GM21825 (cell line): Measurements from ENCODE around the gene SUN5.

Experiments
- ATAC-seq: cut with Tn5 transposase; IDR thresholded peaks from one replicate; pipeline ENCODE4 v1.9.1; 2021; ENCODE audit warnings: mild to moderate bottlenecking, moderate library complexity; ENCODE audit not compliant: unreplicated experiment

The SUN5 gene

DNA sequence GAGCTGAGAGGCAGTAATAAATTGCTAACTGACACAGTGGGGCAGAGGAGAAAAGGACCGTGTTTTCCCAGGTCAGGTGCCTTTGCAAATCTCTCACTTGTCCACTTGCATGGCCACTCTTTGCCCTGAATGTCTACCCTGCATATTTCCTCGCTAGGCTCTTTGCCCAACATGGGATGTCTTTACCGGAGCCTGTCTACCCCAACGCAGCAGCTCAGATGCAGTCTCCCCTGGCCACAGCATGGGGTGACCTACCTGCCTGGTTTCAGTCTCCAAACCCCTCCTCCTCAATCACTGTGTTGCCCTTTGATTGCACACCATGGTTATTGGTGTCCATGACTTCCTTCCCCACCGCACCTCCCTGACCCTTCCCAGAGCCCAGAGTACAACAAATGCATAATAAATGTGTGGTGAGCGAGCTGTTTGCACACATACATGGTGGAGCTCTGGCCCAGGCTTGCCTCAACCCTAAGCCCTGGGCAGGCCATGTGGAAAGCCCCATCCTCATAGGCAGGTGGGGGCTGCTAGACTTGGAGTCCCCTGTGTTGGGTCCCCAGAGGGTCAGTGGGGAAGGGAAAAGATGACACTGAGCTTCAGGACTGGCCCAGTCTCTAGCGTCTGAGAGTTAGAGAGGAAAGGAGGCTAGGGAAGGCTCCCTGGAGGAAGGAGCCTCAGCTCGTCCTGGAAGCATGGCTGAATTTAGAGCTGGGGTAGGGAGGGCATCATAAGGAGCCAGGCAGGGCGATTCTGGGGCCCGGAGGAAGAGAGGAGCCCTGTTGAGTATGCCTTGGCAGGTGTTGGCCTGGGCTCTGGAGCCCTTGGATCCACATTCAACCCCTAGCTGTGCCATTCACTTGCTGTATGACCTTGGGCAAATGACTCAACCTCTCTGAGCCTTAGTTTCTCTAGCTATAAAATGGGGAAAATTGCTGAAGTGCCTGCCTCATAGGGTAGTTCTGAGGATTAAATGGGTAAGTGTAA is 22.8 kb upstream of the SUN5 start:
- ATAC-seq, result no peak

DNA sequence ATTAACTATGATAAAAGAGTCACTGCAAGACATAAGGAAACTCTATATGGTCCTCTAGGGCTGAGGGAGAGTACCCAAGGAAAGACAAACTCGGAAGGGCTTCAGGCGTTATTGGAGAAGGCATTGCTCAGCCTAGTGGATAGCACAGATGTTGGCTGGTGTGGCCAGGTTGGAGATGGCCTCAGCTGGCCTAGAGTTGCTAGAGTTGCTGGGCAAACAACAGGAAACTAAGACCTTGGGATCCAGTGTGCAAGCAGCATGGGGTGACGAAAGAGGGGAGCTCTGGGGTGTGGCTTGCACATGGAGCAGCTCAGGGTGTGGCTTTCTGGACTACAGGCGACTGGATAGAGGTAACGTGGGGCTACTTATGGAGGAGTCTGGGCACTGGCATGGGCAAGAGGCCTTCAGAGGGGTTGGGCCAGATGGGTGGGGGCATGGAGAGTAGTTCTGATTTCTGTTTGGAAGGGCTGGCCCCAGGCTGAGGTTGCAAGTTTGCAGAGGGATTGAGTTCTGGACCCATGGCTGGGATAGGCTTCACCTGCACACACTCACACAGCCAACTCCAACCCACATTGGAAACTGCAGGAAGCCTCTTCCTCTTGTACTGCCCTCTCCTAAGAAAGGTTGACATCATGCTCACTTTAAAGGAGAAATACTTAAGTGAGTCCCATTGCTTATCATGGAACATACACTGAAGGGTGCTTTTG is 22.0 kb upstream of the SUN5 start:
- no peak for ATAC-seq

DNA sequence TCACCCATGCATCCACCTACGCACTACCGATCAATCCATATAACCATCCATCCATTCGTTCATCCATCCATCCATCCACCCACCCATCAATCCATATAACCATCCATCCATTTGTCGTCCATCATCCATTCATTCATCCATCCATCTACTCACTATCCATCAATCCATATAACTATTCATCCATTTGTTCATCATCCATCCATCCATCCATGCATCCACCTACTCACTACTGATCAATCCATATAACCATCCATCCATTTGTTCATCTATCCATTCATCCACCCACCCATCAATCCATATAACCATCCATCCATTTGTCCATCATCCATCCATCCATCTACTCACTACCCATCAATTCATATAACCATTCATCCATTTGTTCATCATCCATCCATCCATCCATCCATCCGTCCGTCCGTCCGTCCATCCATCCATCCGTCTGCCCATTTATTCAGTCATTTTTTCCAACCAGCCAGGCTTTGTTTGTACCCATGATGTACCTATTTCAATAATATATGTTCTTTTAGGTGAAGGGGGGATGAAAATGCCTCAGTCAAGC is 21.2 kb upstream of the SUN5 start:
- no peak for ATAC-seq

DNA sequence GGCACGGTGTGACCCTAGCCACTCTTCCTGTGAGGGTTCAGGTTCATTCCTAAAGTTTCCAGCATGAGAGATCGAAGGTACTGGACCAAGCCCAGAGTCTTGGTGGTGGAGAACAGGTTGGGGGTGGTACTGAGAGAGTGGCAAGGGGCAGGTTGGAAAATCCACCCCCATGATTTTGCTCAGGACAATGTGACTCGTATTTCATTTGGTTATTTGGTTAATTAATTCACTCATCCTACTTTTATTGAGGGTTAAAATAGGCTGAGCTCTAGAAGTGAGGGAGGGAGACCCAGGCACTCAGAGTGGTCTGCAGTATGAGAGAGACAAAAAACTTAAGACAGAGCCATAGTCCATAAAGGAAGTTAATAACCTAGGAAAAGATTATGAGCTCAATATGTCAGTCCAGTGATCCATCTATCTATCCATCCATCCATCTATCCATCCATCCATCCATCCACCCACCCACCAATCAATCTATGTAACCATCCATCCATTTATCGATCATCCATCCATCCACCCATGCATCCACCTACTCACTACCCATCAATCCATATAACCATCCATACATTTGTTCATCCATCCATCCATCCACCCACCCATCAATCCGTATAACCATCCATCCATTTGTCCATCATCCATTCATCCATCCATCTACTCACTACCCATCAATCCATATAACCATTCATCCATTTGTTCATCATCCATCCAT is 20.5 kb upstream of the SUN5 start:
- ATAC-seq, result no peak

DNA sequence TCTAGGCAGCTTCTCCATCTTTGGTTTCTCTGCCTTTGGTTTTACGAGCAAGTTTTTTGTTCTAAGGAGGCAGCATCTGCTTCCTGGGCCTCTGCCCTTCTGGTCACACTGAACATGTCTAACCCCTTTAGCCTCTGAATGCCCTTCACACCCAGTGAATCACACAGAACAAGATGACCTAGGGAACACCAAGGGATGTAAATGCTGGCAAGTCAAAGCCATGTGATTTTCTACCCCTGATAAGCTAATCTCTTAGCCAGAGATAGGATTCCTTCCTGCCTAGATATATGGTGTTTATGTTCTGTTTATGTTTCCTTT is 20.0 kb upstream of the SUN5 start:
- ATAC-seq, result no peak

DNA sequence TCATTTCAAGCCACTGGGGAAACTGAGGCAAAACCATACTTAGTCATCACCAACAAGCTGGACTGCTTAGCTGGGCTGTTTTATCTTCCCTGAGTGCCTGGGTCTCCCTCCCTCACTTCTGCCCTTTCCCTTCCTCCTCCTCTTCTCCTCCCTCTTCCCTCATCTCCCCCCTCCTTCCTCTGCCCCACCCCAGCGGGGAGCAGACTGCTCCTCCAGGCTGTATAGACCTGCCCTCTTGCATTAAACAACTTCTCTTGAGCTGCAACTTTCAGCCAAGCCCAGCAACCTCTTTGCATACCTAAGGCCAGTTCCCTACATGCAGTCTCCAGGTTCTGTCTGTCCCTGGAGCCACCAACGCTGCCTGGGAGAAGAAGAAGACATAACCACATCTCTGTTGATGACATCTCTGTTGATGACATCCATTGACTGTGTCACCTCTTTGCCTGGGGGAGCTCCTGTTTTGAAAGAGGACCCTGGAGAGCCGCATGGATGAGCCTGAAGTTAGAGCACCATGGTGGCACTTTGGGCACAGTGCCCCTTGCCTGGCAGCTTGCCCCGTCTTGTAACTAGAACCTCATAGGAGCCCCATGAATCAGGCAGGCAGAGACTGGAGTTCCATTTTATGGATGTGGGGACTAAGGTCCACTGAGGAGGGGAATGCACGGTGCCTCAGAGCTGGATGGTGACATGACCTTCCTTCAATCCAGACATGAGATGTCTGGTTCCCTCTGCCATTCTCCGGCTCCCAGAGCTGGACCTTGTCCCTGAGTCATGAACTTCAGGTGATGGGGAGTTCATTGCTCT is 19.4 kb upstream of the SUN5 start:
- ATAC-seq, result no peak

DNA sequence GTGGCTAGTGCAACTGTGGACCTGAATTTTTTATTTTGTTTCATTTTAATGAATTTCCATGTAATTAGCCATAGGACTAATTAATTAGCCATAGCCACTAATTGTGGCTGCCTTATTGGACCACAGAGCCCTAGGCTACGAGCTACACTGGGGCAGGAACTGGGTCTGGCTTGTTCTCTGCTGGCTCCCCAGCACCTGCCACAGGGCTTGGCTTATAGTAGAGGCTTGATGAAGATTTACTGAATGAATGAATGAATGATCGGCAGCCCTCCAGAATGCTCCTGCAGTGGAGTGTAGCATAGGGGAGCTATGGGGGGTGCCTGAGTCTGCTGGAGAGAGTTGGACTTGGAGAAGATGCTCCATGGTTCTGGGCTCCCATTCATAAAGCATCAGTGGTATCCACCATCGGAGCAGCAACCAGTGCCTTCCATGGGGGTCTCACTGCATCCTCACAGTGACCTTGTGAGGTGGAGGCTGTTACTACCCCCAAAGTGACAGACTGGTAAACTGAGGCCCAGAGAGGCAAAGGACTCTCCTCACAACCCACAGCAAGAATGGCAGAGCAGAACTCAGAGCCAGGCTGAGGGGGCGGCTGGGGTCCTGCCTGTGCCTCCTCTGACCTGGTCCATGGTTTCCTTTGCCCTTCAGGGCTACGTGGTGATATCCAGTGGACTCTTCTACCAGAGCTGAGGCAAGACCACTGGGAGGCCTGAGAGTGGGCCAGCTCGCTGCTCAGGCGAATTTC is 18.6 kb upstream of the SUN5 start:
- ATAC-seq, result no peak

DNA sequence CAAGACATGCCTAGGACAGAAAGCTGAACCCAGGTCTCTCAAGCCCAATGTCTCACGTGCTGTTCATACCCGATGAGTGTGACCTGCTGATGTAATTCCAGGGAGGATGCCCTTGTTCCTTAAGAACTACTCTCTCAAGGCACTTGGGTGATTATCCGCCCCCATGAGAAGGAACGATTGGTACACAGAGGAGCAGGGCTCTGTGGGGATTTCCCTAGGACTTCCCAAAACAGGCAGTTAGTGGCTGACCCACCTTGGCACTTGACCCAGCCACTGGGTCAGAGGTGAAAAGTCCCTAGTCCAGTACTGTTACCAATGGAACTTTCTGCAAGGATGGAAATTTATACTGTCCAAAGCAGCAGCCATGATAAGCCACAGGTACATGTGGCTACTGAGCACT is 18.1 kb upstream of the SUN5 start:
- ATAC-seq, result no peak

DNA sequence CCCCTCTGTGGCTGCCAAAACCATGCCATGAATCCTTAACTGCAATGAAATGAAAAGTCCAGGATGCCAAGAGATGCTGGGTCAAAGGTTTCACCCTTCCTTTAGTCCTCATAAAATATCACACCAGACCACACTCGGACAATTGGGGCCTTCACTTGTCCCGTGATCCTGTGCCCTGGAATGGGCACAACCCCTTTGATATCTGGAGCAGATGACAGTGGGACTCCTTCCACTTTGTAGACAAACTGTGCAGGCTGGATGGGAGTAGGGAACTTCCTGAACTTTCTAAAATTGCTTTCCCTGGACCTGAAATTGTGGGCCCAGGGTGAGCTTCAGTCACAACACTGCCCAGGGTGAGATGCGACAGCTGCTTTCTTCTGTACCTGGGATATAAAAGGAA is 17.6 kb upstream of the SUN5 start:
- no peak for ATAC-seq

DNA sequence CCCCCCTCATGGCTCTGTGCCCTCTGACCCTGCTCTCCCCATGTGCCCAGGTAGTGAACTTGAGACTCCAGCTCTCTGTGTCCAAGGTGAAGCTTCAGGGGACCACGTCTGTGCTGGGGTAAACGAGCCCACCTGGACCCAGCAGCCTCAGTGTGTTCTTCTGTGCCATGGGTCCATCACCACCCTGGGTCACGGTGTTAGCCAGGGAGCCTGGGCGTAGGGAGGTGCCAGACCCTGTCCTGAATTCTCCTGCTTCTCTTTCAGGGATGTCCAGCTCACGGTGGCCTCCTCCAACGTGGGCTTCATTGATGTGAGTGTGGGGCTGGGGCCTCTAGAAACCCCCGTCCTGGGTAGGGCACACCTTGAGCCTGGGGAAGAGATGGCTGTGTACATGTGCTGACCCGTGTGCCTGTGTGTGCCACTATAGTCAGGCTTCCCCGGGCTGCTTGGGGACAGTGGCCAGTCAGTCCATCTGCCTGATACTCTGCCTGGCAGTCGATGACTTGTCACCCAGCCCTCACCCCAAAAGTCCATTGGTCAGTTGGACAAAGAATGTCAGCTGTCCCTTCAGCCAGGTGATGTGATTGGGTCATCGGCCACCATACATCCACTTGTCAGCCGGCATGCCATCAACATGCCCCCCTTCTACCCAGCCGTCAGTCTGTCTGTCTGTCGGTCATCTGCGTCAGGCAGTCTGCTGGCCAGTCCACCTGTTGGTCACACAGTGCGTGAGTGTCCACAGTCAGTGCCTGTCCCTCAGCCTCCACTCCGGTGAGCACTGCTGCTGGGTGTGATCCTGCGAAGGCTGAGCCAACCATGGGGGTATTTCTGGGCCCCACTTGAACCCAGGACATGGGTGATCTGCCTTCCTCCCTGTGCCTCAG is 16.3 kb upstream of the SUN5 start:
- no peak for ATAC-seq

DNA sequence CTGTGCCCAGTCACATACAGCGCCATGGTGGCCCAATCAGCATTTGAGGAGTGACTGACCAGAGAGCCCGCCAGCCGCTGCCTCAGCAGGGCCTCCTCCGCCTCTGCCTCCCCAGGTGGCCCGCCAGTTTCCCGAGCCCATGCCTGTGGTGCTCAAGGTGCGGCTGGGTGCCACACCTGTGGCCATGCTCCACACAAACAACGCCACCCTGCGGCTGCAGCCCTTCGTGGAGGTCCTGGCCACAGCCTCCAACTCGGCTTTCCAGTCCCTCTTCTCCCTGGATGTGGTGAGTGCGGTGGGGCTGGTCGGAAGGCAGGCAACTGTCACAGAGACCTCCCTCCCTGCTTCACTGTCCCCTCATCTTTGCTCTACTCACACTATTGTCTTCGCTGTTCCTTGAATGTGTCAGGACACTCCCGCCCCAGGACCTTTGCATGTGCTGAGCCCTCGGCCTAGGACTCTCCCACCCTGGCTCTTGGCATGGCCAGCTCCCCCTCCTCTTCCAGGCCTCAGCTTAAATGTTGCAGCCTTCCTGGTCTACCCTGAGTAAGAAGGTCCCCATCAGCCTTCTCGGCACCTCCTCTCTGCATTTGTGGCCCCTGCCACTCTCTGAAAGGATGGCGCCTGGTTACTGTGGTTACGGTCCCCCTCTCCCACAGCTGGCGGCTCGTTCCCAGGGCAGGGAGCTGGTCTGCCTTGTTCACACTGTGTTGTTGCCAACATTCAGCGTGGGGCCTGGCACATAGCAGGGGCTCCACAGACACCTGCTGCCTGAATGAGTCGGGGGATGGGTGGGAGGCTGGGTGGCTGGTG is 15.4 kb upstream of the SUN5 start:
- ATAC-seq, result no peak

DNA sequence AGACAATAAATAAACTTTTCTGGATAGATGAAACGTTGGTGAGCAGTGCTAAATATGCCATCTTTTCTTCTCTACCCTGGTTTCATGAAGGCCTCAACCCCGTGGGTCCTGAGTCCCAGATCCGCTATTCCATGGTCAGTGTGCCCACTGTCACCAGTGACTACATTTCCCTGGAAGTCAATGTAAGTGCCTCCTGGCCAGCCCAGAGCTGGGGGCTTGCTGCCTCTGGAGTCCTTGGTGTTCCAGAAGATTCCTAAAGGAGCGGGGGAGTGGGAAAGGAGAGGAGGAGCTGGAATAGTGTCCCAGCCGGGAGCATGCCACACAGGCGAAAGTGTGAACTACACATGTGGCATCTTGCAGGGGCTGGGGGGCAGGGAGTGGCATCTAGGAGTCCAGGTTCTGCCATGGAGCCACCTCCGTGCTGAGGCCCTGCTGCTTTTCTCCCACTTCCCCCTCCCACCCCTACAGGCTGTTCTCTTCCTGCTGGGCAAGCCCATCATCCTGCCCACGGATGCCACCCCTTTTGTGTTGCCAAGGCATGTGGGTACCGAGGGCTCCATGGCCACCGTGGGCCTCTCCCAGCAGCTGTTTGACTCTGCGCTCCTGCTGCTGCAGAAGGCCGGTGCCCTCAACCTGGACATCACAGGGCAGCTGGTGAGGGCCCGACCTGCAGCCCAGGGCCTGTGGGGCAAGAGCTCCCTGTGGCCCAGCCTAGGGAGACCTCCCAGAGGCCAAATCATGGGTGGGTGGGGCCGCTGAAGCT is 14.1 kb upstream of the SUN5 start:
- no peak for ATAC-seq

DNA sequence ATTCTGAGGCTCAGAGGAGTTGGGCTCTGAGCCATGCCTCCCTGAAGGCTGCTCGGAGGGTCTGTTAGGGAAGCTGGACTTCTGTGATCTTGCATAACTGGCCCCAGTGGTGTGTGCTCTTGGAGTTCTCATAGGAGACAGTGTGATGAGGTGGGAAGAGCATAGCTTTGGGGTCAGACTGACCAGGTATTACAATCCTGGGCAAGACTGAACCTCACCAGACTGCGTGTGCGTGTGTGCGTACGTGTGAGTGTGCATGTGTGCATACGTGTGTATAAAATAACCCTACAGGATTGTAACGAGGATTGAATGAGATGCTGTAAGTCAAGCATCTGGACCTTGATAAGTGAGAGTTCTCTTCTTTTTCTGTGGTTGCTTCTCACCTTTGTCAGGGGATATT is 13.3 kb upstream of the SUN5 start:
- ATAC-seq, result no peak

DNA sequence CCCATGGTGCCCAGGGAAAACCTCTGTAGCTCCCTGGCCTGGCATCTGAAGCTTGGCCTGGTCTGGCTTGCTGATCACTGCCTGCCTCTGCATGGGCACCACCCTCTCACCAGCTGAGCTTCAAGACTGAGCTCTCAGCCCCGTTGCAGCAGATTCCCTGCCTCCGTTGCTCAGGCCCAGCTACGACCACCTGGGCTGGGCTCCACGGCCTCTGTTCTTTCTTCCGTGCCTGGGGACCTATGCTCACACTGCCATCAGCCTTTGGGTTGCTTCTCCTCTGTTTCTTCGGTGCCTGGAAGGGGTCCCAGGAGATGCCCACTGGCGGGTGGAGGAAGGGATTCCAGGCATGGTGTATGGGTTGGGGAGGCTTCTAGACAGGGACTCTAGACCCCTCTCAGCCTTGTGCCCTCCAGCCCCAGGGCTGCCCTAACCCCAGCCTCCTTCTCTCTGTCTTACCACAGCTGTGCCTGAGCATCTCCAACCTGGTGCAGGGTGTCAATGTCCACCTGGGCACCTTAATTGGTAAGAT is 12.4 kb upstream of the SUN5 start:
- no peak for ATAC-seq

DNA sequence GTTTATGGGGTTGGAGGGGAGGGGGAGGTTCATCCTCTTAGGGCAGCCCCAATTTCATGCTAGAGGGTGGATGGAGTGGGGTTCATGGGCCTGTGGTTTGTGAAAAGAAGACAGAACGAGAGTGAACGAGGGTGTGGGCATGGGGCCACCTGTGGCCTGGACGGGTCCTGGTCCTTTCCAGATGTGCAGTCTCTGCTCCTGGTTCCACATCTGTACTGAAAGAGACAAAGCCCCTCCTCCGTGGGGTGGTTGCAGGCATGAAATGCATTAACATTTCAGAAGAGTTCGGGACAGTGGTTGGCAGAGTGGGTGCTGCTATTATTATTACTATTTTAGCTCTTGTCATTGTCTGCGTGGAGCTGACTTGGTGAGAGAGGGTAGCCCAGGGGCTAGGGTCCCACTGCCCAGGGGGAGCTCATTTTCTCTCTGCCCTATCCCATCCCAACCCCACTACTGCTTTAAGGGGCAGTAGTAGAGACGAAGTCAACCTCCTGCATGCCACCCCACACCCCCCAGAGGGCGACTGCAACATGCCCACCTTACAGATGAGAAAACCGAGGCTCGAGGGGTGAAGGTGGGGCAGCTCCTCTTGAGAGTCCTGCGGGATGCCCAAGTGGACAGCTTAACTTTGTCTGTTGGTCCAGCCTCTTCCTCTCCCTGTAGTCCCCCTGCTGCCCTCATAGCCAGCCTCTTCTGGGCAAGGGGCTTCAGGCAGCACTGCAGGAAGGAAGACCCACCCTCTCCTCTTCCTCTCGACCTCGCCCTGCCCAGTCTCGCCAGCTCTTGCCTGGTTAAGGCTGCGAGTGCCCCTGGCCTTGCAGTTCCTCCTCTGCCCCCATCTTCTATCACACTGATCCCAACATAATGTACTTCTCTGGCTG is 11.7 kb upstream of the SUN5 start:
- ATAC-seq, result no peak

DNA sequence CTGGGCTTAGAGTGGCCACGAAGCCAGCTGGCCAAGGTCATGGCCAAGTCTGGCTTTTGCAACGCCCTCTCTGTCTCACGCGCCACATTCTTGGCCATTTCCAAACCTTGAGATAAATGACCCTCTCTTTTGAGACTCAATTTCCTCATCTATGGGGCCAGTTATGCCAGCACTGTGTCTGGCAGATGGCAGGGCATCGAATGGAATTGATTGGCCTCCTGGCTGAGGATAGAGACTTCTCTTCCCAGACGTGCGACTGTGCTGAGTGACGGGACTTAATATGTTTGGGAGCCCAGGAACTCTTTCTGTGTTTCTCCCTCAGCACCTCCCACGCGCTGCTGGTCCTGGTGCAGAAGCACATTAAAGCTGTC is 10.9 kb upstream of the SUN5 start:
- no peak for ATAC-seq
